Kidney epithelial cell (primary cell): Measurements from ENCODE around the gene MAML2. TPM values are rescaled to one million over a fixed set of nuclear protein-coding genes. Genes with fewer than 3 reads are reported as not detected.
A peak's percentile ranks its signal among the peaks of the same experiment; 100 is the strongest.

Experiments
- DNase-seq: peaks from one replicate; pipeline ENCODE4 v3.0.0-alpha.2; 2010; ENCODE audit warnings: low read depth
- H3K27me3 ChIP-seq: 2 replicates; pipeline ENCODE4 v1.6.0; 2011; ENCODE audit warnings: low read length; ENCODE audit not compliant: control insufficient read depth, insufficient read depth
- H3K36me3 ChIP-seq: 2 replicates; pipeline ENCODE4 v1.5.1; 2011; ENCODE audit warnings: low read length; ENCODE audit not compliant: control insufficient read depth, insufficient read depth
- H3K4me3 ChIP-seq: 2 replicates; pipeline ENCODE4 v1.5.1; 2011; ENCODE audit warnings: low read depth, mild to moderate bottlenecking, control low read depth, low read length
- total RNA-seq: library from RNA; depleted of rRNA; stranded (reverse); fragments of >200 nt; gene quantifications from 2 replicates; pipeline ENCODE4 v1.2.3, GENCODE V29; 2015
- TF ChIP-seq, protein P1 (sequence below): IDR thresholded peaks from 2 replicates; pipeline ENCODE4 v1.5.1; 2011; ENCODE audit warnings: mild to moderate bottlenecking, moderate library complexity, low read length, control low read depth, inconsistent platforms; ENCODE audit not compliant: insufficient read depth, poor library complexity, severe bottlenecking

MAML2 gene
- total RNA-seq, 1 donor from 2014 or later, result 12.3 TPM

DNA sequence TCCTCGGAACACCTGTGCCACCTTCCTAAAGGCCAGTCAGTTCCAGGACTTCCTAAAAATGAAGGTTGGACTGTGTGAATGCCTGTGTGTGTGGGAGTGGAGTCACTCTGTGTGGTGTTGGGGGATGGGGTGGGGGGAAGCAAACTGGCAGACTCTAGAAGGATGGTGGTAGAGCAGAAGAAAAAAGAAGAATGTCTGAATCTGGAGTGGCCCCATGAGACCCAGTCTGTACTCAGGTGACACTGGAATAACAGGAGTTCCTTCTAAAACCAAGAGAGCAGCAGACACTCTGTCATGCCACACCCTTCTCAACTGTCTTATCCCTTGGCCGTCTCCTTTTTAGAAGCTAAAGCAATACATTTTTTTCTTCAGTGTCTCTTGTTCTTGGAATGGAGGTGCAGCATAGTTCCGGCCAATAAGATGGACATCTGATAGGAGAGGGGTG, 82.9 kb downstream of the MAML2 start:
- H3K27me3 ChIP-seq, result no peaks in the 10 kb centered on the region
- TF ChIP-seq, protein P1, sequence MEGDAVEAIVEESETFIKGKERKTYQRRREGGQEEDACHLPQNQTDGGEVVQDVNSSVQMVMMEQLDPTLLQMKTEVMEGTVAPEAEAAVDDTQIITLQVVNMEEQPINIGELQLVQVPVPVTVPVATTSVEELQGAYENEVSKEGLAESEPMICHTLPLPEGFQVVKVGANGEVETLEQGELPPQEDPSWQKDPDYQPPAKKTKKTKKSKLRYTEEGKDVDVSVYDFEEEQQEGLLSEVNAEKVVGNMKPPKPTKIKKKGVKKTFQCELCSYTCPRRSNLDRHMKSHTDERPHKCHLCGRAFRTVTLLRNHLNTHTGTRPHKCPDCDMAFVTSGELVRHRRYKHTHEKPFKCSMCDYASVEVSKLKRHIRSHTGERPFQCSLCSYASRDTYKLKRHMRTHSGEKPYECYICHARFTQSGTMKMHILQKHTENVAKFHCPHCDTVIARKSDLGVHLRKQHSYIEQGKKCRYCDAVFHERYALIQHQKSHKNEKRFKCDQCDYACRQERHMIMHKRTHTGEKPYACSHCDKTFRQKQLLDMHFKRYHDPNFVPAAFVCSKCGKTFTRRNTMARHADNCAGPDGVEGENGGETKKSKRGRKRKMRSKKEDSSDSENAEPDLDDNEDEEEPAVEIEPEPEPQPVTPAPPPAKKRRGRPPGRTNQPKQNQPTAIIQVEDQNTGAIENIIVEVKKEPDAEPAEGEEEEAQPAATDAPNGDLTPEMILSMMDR, result no peak
- DNase-seq, result no peak
- no peaks in the 10 kb centered on the region for H3K36me3 ChIP-seq
- no peak overlapping the region for H3K4me3 ChIP-seq

DNA sequence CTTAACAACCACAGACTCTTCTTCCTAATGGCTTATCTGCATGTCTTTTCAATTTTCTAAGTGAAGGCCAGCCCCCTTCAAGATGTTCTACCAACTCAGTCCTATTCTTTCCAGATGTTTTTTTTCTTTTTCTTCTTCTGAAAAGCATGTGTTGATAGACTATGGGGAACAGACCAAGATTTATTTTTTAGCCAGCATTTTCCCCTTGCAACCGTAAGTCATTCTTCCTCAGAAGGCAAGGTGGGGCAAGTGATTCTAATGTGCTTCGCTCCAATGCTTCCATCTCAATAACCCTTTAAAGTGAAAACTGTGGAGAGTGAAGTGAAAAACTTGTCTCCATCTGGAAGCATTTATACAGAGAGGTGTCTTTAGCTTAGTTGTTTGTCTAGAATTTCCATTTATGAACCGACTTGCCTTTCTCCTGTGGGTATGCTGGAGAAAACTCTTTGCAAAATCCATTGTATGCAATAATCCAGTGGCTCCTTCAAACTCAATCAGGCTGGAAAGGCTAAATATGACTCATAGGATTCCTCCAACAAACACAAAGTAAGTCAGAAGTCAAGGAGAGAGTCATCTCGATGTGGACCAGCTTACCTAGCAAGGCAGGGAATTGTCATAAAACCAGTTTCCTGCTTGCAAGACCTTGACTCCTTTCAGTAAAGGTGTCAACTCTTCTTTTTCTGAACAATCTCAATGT, 83.7 kb downstream of the MAML2 start:
- Histone ChIP-seq H3K27me3 (no peaks in the 10 kb centered on the region), H3K4me3 (no peak overlapping the region), H3K36me3 (no peaks in the 10 kb centered on the region)
- TF ChIP-seq, protein P1, result no peak
- DNase-seq, result peak; percentile 84

DNA sequence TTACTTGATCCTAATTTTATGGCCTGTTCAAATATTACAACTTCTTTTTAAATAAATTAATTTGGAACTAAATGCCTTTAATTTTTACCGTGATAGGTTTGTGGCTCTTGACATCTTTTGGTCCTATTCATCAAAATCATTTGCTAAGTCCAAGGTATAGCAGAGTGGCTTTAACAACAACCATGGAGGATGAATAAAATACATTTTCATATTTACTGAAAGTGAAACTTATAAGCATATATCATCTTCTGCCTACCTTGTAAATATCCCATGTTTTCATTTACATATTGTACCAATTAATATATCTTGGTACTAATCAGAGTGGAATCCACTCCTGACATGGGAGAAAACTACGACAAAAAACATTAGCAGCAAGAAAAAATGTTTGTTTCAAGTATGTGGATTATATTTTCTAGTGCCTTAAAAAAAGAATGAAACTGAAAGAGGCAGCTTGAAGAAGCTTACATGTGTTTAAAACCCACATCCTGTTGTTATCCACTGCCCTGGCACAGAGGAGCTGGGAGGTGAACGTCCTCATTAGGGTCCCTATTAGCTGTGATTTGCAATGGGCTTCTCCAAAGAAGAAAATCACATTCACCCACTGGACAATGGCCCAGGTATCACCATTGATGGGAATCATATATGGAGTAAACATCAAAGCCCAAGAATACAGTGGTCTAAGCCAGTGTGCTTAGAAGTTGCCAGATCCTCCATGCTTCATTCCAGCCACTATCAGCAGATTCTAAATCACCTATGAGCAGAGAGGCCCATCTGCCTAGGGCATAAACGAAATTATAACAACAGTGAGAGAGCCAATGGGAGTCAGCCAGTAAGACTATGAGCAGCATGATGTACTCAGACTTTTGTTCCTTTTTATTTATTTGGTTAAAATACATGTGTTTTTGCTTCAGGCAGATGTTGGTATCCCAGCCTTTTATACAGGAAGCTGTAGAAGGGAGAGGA, 84.7 kb downstream of the MAML2 start:
- TF ChIP-seq, protein P1, result no peak
- no peak for DNase-seq
- Histone ChIP-seq H3K27me3 (no peaks in the 10 kb centered on the region), H3K4me3 (no peak overlapping the region), H3K36me3 (no peaks in the 10 kb centered on the region)

DNA sequence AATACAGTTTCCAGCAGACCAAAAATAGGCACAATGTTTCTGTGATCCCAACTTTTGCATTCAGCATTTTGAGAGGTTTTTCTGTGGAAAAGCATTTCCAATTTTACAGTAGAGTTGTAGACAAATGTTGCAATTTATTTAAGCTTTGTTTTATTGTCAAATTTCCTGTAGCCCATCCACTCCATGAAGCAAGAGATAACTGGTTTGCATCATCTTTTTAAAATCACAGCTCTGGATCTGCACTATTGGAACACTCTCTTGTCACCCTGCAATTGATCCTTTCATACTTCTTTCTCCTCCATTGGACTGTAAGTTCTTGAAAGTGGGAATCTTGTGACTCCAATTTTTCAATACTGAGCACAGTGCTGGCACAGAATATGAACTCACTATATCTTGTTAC, 86.0 kb downstream of the MAML2 start:
- no peak for DNase-seq
- Histone ChIP-seq H3K36me3 (no peaks in the 10 kb centered on the region), H3K27me3 (no peaks in the 10 kb centered on the region), H3K4me3 (no peak overlapping the region)
- TF ChIP-seq, protein P1, result no peak

DNA sequence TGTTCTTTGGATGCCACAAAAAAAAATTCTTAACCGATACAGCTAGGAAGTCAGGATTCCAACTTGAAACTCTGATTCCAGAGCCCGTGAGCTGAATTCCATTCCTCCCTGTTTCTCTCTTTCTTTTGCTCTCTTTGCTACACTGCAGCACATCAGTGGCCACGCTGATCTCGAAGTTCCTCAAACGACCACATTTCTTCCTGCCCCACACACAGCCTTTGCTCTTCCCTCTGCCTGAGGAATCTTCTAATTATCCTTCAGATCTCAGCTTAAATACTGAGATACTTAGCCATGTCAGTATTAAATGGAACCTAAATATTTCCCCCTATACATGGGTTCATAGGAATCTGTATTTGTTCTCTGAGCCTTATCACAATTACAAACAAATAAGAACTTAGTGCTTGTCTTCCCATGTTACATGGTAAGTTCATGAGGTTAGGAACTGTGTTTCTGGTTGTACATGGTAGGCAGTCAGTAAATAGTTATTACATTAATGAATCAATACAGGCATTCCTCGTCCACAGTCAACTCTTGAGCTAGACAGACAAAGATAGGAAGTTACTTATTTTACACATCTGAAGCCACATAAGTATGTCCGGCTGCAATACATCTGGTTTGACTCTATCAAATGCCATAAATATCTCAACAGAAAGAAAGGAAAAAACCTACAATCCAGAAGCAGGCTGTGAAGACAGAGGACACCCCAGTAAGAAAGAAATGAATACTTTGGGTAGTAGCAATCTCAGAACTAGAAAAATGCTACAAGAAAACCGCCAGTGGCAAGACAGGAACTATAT, 86.6 kb downstream of the MAML2 start:
- no peaks in the 10 kb centered on the region for H3K36me3 ChIP-seq
- TF ChIP-seq, protein P1, result no peak

More for the DNA sequence above, 86.6 kb downstream of the MAML2 start:
- Histone ChIP-seq H3K4me3 (no peak overlapping the region), H3K27me3 (no peaks in the 10 kb centered on the region)
- no peak for DNase-seq
